HFF-Myc (cell line): Measurements from ENCODE around the gene ACTMAP.

Experiments
- DNase-seq: peaks from one replicate; pipeline ENCODE4 v3.0.0-alpha.2; 2011; ENCODE audit warnings: low read depth; ENCODE audit errors: extremely low read depth
- H3K4me3 ChIP-seq: replicated peaks from 2 replicates; pipeline ENCODE4 v1.5.1; 2011; ENCODE audit warnings: low read depth, mild to moderate bottlenecking, control low read depth, low read length
- TF ChIP-seq, protein P1 (sequence below): IDR thresholded peaks from 2 replicates; pipeline ENCODE4 v1.5.1; 2012; ENCODE audit warnings: mild to moderate bottlenecking, low read depth, low read length, control low read depth; ENCODE audit errors: missing control alignments

ACTMAP gene

DNA sequence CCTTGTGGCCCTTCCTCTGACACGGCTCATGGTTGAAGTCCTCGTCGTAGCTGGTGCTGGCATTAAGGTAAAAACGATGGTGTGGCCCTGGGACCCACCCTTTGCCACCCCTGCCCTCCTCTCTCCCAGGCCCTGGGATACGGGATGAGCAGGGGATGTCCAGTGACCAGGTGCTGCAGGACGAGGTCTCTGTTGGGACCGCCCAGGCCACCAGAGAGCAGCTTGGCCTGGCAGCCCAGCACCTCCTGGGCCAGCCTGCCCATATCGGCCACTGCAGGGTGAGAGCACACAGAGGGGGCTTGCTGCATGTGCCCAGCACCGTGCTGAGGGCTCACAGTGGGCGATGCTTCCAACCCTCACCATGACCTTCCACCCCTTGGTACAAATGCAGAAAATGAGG is 6.4 kb downstream of the ACTMAP start:
- TF ChIP-seq, protein P1, sequence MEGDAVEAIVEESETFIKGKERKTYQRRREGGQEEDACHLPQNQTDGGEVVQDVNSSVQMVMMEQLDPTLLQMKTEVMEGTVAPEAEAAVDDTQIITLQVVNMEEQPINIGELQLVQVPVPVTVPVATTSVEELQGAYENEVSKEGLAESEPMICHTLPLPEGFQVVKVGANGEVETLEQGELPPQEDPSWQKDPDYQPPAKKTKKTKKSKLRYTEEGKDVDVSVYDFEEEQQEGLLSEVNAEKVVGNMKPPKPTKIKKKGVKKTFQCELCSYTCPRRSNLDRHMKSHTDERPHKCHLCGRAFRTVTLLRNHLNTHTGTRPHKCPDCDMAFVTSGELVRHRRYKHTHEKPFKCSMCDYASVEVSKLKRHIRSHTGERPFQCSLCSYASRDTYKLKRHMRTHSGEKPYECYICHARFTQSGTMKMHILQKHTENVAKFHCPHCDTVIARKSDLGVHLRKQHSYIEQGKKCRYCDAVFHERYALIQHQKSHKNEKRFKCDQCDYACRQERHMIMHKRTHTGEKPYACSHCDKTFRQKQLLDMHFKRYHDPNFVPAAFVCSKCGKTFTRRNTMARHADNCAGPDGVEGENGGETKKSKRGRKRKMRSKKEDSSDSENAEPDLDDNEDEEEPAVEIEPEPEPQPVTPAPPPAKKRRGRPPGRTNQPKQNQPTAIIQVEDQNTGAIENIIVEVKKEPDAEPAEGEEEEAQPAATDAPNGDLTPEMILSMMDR: no peak
- no peak for DNase-seq
- no peak overlapping the region for H3K4me3 ChIP-seq

DNA sequence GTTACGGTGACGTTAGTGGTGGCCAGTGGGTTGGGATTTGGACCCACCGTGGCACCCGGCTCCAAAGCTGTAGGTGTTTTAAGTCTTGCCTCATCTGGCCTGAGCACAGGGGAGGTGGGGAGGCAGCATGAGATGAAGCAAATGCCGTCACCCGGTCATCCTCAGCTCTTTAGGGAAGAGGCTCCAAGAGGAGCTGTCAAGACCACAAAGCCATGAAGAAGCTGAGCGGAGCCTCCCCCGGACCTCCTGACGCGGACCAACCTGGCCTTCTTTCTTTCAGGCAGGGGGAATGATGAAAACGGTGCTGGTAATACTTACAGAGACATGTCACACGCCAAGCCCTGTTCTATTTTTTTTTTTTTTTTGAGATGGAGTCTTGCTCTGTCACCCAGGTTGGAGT is 7.4 kb downstream of the ACTMAP start:
- TF ChIP-seq, protein P1: no peak
- no peak for DNase-seq
- no peak overlapping the region for H3K4me3 ChIP-seq

DNA sequence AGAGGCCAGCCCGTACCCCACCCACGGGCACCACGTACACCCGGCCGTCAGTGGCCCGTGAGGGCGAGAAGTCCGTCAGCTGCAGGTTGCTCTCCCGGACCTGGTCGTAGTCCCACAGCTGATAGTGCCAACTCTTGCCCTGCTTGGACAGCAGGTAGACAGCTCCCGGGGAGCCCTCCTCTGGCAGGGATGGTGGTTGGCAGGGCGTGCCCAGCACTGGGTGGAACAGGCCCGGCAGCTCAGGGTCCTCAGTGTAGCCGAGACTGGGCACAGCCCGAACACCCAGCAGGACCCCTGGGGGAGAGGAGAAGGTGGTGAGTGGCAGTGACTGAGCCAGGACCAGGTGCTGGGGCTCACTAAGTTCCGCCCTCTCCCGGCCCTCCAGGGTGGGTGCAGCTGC is 7.8 kb downstream of the ACTMAP start:
- no peak overlapping the region for H3K4me3 ChIP-seq
- TF ChIP-seq, protein P1: no peak
- no peak for DNase-seq

DNA sequence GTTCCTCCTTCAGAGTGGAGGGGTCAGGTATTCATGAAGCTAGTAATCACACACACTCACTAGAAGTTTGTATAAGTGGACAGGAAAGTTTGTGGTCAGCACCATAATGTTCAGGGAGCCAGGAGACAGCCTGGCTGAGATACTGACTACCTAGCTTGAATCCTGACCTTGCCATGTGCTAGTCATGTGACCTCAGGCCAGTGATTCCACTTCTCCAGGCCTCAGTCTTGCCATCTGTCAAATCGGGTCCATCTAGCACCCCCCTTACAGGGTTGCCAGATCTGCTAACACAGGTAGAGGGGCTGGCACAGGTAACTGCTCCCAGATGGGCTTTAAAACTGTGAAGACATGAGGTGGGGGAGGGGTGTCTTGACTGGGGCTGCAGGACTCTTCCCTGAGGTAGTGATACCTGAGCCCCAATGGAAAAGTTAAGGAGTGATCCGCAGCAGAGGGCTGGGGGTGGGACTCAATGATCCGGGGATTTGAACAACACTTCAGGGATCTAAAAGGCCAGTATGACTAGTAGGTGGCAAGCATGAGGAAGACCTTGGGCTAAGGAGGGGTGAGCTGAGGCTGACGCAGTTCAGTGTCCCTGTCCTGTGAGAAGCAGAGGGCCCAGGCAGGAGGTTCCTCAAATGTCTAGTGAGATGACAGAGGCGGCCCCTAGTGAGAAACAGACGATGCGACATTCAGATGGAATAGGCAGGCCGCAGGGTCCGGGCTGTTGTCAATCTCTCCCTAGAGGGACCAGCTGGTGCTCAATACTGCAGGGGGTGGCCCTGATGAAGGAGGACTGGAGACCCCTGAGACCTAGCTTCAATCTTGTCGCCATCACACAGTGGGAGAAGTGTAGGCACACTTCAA is 8.5 kb downstream of the ACTMAP start:
- TF ChIP-seq, protein P1: no peak
- DNase-seq: no peak
- H3K4me3 ChIP-seq: no peak overlapping the region

DNA sequence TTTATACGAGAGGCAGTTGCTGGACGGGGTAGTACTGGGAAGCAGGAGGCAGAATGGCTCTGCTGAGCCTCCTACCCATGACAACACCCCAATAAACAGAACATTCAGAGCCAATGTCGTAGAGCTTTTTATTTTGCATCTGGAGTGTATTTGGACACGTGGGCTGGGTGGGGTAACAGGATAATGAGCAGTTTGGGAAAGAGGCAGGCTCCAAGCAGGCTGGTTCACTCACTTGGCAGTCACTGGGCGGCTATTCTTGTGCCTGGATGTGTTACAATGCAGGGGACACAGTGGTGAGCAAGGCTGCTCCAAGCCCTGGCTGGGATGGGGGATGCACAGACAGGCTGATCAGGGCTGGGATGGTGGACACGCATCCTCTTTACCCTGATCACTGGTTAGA is 9.5 kb downstream of the ACTMAP start:
- TF ChIP-seq, protein P1: no peak
- no peak overlapping the region for H3K4me3 ChIP-seq
- peak; percentile 55 for DNase-seq

DNA sequence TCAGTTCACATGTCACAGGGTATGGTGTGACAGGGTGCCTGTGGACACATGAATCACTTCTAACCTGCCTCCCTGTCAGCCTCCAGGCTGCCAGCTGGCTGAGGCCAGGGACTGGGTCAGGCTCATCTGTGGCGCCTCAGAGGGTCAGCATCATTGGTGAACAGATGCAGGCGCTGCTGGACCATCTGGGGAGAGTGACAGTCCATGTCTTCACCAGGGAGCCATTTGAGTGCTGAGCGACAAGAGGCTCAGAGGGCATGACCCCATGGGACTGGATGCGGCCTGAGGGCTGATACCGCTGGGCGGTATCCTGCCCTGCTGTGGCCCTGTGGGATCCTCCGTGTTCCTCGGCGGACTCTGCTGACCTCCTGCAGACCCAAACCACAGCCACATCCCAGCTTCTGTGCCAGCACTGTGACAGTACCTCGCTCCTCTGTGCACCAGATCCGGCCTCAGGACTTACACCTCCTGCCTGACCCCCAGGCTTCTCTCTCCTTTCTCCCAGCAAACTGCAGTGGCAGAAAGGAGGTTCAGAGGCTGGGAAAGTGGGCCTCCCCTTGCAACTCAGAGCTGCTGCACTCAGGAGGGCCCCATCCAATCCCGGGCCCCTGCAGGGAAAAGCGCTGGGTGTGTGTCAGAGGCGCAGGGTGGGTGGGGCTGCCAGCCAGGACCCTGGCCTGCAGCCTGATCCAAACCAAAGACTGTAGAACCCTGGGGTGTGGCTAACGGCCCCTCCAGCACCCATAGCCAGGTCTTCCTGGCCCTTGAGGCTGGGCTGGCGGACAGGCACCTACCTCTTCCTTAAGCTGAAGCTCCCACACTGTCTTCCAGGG is 10.2 kb downstream of the ACTMAP start:
- TF ChIP-seq, protein P1: no peak
- no peak for DNase-seq

More for the DNA sequence above, 10.2 kb downstream of the ACTMAP start:
- H3K4me3 ChIP-seq: no peak overlapping the region
